NCI-H1694 (cell line): ENCODE results near the gene DVL1.

Experiments
- DNase-seq: peaks from one replicate; lab custom pipeline; 2025; lab: John Stamatoyannopoulos, UW

Gene DVL1

DNA sequence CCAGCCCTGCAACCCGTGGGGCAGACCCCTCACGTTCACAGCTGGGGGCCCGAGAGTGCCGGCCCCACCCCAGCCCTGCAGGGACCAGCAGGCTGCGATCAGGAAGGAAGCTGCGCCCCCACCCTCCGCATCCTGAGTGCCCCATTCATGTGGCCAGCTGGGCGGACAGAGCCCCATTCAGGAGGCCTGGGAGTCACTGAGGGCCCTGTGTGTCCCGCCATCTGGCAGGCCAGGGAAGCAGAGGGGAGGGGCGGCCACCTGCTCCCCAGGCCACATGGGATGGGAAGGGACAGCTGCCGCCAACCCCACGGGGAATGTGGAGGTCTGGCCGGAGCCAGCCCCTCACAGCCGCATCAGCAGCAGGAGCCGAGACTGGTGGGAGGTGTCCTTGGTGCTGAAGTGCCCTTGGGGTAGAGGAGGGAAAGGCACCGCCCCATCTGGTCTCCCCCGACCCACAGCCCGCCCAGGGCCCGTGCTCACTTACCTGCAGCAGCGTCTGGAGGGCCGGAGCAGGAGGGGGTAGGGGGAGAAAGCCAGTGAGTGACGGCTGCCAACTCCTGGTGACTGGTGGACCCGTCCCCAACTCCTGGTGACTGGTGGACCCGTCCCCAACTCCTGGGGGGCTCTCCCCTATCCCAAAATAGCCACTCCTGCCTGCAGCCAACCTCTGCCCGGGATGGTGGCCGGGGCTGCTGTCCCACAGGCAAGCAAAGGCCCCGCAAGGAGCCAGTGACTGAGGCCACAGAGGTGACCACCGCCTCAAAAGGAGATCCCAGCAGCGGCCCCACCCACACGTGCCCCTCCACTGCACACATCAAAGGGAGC, 50.1 kb downstream of the DVL1 start:
- no peak for DNase-seq

- no peak for DNase-seq
These were observed 51.3 kb downstream of the DVL1 start for GRCh38 chr1:1297802-1298424.

DNA sequence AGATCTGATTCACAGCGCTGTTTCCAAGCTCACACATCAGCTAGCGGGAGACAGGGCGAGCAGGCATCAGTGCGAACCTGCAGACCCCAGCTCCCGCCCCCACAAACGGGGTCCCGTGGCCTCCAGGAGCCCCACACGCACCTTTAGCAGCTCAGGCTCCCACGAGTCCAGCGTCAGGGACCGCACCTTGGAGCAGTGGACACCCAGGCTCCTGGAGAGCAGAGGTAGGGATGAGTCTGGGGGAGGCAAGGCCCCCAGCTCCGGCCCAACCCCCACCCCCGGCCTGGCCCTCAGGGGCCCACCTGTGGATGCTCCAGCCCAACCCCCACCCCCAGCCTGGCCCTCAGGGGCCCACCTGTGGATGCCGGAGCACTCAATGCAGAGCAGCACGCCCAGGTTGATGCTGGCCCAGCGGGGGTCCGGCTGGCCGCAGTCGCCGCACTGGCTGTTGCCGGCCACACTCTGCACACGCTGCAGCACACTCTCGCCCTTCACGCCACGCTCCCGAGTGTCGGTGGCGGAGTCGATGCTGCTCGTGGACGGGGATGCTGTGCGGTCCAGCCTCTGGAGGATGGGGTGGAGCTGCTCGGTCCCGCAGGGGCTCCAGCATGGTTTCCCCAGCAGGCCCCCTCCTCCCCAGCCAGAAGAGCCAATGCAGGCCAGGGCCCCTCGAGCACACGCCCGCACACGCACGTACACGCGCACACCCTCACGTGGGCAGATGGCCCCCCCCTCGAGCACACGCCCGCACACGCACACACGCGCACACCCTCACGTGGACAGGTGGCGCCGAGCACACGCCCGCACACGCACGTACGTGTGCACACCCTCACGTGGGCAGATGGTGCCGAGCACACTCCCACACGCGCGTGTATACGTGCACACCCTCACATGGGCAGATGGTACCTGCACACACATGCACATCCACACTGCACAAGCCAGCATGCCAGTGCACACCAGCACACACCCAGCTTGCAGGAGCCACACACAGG, 52.9 kb downstream of the DVL1 start:
- no peak for DNase-seq

DNA sequence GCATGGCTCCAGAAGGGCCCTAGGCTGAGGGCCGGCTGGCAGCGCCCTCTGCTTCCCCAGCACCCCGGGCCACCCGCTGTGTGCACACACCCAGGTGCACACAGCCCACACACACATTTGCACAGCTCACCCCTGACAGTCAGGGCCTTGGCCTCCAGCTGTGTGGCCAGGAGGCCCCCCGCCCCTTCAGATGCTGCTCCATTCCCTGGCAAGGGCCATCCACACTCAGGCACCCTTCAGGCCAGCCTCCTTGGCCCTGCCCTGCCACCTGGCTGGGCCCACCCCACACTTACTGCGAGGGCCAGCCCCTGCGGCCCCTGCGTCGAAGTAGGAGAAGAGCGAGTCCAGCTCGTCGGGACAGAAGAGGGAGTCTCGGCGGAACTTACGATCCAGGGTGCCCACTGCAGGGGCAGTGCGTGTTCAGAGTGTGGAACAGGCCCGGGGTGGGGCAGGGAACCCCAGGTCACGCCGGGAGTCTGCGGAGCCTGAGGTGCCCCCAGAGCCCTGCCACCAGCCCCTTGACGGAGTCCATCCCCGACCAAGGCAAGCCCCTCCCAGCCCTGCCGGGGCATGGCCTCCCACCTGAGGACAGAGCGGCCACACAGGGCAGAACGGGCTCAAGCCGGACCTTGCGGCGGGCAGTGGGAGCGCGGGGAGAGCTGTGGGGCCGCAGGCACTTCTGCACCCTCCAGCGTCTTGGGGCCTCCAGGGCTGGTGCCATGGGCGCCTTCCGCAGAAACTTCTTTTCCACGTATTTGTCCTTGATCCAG, 53.9 kb downstream of the DVL1 start:
- DNase-seq: no peak

DNA sequence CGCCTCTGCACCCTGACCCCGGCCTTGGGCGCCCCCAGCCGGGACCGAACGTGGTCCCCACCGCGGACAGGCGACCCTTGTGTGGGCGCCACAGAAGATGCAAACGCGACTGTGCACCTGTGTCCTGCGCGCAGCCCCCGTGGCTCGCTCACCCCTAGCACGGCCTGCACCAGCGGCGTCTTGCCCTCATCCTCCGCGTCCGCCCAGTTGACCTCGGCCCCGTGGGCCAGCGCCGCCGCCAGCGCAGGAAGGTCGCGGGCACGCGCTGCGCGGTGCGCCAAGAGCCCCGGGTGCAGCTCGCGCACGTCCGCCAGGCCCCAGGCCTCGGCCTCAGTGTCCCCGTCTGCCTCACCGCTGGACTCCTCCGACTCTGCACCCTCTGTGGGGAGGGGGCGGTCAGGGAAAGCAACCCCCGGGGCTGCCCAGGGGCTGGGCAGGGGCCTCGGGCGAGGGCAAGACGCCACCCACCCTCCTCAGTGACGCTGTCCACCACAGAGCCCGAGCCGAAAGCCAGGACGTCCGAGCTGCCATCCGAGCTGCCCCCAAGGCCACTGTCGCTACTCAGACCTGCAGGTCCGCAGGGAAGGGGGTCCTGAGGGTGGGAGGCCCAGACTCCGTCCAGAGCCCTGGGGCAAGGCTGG, 54.8 kb downstream of the DVL1 start:
- DNase-seq: no peak

- no peak for DNase-seq
These were observed 55.7 kb downstream of the DVL1 start for GRCh38 chr1:1293263-1294249.

GRCh38 chr1:1292851-1293250, 56.4 kb downstream of the DVL1 start:
- no peak for DNase-seq

DNA sequence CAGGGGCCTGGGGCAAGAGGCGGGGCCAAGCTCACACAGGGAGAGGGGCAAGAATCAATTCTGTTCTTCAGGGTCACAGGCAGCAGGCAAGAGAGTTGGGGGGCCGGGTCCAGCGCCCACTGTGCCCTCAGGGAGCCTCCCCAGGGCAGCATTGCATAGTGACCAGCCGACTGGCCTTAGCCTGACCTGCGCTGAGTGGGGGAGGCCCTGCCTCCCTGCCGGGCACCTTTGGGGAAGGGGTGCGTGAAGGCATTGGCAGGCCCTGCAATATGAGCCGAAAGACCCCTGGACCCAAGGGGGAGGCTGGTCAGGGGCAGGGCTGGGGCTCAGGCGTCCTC, 56.8 kb downstream of the DVL1 start:
- DNase-seq: no peak

GRCh38 chr1:1291548-1292441, 57.4 kb downstream of the DVL1 start:
- peak; percentile 50 for DNase-seq

DNA sequence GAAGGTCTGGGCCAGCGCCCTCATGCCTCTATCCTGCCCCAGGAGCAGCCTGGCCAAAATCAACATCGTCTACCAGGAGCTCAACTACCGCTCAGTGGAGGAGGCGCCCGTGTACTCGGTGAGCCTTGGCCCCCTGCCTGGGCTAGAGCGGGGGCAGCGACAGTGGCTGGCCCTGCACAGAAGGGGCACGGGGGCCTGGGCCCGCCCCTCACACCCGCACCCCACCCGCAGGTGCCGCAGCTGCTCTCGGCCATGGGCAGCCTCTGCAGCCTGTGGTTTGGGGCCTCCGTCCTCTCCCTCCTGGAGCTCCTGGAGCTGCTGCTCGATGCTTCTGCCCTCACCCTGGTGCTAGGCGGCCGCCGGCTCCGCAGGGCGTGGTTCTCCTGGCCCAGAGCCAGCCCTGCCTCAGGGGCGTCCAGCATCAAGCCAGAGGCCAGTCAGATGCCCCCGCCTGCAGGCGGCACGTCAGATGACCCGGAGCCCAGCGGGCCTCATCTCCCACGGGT, 58.1 kb downstream of the DVL1 start:
- DNase-seq: no peak

- DNase-seq: peak; percentile 53
These were observed 58.9 kb downstream of the DVL1 start for GRCh38 chr1:1290238-1290731.

DNA sequence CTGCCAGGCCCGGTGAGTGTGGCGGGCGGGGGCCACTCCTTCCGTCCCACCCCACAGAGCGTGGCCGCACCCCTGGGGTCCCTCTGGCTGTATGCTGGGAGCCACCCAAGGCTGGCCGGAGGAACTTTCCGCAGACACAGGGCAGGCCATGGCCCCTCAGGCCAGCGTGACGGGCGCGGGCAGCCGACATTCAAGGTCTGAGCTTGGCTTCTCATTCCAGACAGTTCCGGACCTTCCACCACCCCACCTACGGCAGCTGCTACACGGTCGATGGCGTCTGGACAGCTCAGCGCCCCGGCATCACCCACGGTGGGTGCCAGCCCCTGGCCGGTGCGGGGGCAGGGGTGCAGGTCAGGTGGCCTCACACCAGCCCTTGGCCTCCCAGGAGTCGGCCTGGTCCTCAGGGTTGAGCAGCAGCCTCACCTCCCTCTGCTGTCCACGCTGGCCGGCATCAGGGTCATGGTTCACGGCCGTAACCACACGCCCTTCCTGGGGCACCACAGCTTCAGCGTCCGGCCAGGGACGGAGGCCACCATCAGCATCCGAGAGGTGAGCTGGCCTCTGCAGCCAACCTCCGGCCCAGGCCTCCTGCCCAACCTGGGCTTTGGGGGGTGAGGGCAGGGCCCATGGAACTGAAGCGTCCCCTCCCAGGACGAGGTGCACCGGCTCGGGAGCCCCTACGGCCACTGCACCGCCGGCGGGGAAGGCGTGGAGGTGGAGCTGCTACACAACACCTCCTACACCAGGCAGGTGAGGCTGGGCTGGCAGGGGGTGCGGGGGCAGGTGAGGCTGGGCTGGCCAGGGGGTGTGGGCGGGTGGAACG, 61.7 kb downstream of the DVL1 start:
- no peak for DNase-seq

DNA sequence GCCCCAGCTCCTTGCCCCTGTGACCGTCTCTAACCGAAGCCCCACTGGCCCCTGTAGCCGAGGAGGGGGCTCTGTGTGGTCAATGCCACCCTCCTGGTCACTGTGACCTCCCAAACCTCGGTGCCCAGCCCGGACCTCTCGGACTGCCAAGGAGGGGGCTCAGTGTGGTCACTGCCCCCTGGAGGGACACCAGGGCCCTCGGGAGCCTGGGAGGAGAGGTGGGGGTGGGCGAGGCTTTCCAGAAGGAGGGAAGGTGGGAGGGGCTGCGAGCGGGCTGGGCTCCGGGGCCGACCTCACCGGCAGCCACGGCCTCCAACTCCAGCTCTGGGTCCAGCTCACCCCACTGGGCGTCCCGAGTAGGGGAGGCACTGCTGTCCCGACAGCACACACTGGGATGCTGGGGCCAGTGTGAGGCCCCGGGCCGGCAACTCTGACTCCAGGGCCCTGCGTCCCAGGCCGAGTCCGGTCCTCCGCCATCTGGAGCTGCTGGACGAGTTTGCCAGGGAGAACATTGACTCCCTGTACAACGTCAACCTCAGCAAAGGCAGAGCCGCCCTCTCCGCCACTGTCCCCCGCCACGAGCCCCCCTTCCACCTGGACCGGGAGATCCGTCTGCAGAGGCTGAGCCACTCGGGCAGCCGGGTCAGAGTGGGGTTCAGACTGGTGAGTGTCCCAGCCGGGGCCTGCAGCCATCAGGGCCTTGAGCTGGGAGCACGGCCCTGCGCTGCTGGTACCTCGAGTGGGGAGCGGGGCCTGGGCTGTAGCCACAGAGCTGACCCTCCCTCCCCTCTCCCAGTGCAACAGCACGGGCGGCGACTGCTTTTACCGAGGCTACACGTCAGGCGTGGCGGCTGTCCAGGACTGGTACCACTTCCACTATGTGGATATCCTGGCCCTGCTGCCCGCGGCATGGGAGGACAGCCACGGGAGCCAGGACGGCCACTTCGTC, 62.6 kb downstream of the DVL1 start:
- DNase-seq: no peak

DNA sequence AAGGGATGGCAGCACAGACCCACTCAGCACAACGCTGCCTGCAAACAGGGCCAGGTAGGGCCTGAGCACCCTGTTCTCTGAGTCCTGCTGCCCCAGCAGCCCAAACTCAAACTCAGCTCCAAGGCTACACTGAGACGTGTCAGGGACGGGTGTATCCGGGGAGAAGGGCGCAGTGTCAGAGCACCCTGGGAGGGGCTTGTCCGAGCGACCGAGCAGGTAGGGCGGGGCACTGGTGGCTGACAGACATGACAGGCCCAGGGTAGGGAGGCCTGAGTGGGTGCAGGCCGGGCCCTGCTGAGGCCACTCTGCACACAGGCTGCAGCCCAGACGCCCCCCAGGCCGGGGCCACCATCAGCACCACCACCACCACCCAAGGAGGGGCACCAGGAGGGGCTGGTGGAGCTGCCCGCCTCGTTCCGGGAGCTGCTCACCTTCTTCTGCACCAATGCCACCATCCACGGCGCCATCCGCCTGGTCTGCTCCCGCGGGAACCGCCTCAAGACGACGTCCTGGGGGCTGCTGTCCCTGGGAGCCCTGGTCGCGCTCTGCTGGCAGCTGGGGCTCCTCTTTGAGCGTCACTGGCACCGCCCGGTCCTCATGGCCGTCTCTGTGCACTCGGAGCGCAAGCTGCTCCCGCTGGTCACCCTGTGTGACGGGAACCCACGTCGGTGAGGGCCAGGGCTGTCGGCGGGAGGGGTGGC, 63.5 kb downstream of the DVL1 start:
- no peak for DNase-seq
